Naive thymus-derived CD4-positive, alpha-beta T cell (primary cell): ENCODE data around the gene EHF. TPM values are rescaled to one million over a fixed set of nuclear protein-coding genes. Genes with fewer than 3 reads are reported as not detected.
"Not testable (repeated sequence)": the region's sequence is repeated elsewhere in the genome, so short reads cannot be mapped to it uniquely, and the experiment has no call there.

Experiments
- ATAC-seq: fragments of 150-1000 bp; cut with Tn5 transposase; 2 replicates; pipeline ENCODE4 v1.10.0; 2021; ENCODE audit warnings: mild to moderate bottlenecking, moderate library complexity
- CTCF ChIA-PET: fragments of 350-600 bp; sonication (Branson Sonifier 250); formaldehyde crosslinking; loops from one replicate; lab custom pipeline; 2021; ENCODE audit warnings: antibody characterized with exemption; lab: Charles Lee
- POLR2A ChIA-PET: fragments of 350-600 bp; sonication (Branson Sonifier 250); formaldehyde crosslinking; loops from one replicate; lab custom pipeline; 2021; ENCODE audit warnings: antibody characterized with exemption, inconsistent platforms; lab: Charles Lee
- DNase-seq, 9 donors: peaks; one replicate each; pipeline versions ENCODE4 v3.0.0 to v3.0.0-alpha.2; 2020 to 2022; ENCODE audit warnings: mixed read lengths in 1 of 9
- H3K27ac ChIP-seq: one replicate; pipeline ENCODE4 v1.7.0; 2013; ENCODE audit warnings: mild to moderate bottlenecking, low read depth, low read length, moderate library complexity
- H3K27me3 ChIP-seq, 2 donors: one replicate each; pipeline ENCODE4 v1.7.0; 2013; ENCODE audit warnings: low read length in 2 of 2, mild to moderate bottlenecking in 2 of 2, moderate library complexity in 2 of 2; ENCODE audit not compliant: control insufficient read depth in 2 of 2, insufficient read depth in 2 of 2
- H3K36me3 ChIP-seq, 3 experiments: 1 replicate in 2 of 3; 2 replicates in 1 of 3; pipeline ENCODE4 v1.7.0; 2013; ENCODE audit warnings: low read length in 3 of 3, mild to moderate bottlenecking in 3 of 3, moderate library complexity in 1 of 3; ENCODE audit not compliant: insufficient read depth in 3 of 3, control insufficient read depth in 2 of 3
- H3K4me1 ChIP-seq, 2 donors: one replicate each; pipeline ENCODE4 v1.7.0; 2013; ENCODE audit warnings: low read length in 2 of 2, mild to moderate bottlenecking in 2 of 2, moderate library complexity in 1 of 2; ENCODE audit not compliant: control insufficient read depth in 2 of 2, insufficient read depth in 2 of 2
- H3K4me3 ChIP-seq: 2 replicates; pipeline ENCODE4 v1.7.0; 2013; ENCODE audit warnings: mild to moderate bottlenecking, low read length
- H3K9me3 ChIP-seq, 3 experiments: 1 replicate in 2 of 3; 2 replicates in 1 of 3; pipeline ENCODE4 v1.7.0; 2013; ENCODE audit warnings: low read length in 3 of 3; ENCODE audit not compliant: control insufficient read depth in 2 of 3
- H3K27ac Mint-ChIP-seq, 9 donors: one replicate each; pipeline ENCODE4 v1.8.0; 2020 to 2022; ENCODE audit warnings: mixed read lengths in 9 of 9, mild to moderate bottlenecking in 8 of 9, moderate library complexity in 5 of 9, inconsistent platforms in 2 of 9
- H3K27me3 Mint-ChIP-seq, 5 donors: one replicate each; pipeline ENCODE4 v1.8.0; 2021 to 2022; ENCODE audit warnings: mixed read lengths in 5 of 5, mild to moderate bottlenecking in 1 of 5
- H3K36me3 Mint-ChIP-seq, 5 donors: one replicate each; pipeline ENCODE4 v1.8.0; 2020 to 2022; ENCODE audit warnings: mixed read lengths in 5 of 5, mild to moderate bottlenecking in 3 of 5, inconsistent platforms in 1 of 5
- H3K4me1 Mint-ChIP-seq, 7 donors: one replicate each; pipeline ENCODE4 v1.8.0; 2020 to 2022; ENCODE audit warnings: mixed read lengths in 7 of 7, mild to moderate bottlenecking in 3 of 7, inconsistent platforms in 1 of 7
- H3K4me3 Mint-ChIP-seq, 10 donors: one replicate each; pipeline ENCODE4 v1.8.0; 2020 to 2022; ENCODE audit warnings: mild to moderate bottlenecking in 10 of 10, mixed read lengths in 10 of 10, moderate library complexity in 6 of 10, inconsistent platforms in 2 of 10
- H3K9me3 Mint-ChIP-seq, 11 donors: one replicate each; pipeline ENCODE4 v1.8.0; 2020 to 2022; ENCODE audit warnings: mixed read lengths in 11 of 11, mild to moderate bottlenecking in 4 of 11, inconsistent platforms in 1 of 11, moderate library complexity in 1 of 11
- intact Hi-C, 2 donors: fragments of 100-400 bp; cut with micrococcal nuclease; formaldehyde crosslinking; loops; one replicate each; pipeline ENCODE4 v1.15.1; 2023
- polyA plus RNA-seq, 2 donors: library from polyadenylated mRNA; unstranded; fragments of 300-500 nt; fragmentation: Illumina TruSeq; gene quantifications; one replicate each; pipeline ENCODE4 v1.2.3, GENCODE V29; 2021
- total RNA-seq, 6 experiments: library from RNA in 5 of 6; stranded (reverse) in 5 of 6; gene quantifications; 1 replicate in 5 of 6; 2 replicates in 1 of 6; pipeline ENCODE4 v1.2.3 and lab custom pipeline; 2021 to 2026

Gene EHF
- total and polyA plus RNA-seq, 7 experiments from 2014 or later, result 0.20 TPM; not detected in 6

GRCh38 chr11:34589177-34589576 is 31.7 kb upstream of the EHF start:
- H3K4me3 ChIP-seq, H3K4me3 Mint-ChIP-seq, H3K27ac ChIP-seq, H3K4me1 ChIP-seq, ATAC-seq, POLR2A ChIA-PET, H3K36me3 ChIP-seq, H3K36me3 Mint-ChIP-seq, CTCF ChIA-PET, H3K27me3 ChIP-seq, H3K9me3 ChIP-seq, H3K27ac Mint-ChIP-seq, DNase-seq, H3K4me1 Mint-ChIP-seq: not testable (repeated sequence)
- H3K9me3 Mint-ChIP-seq, result peaks cover 2 to 18% (median 12%) of the 10 kb centered on the region in 11 donors
- peaks cover 16 to 42% (median 40%) of the 10 kb centered on the region in 5 donors for H3K27me3 Mint-ChIP-seq
- intact Hi-C loops, result loop anchor here in 1 of 2 donors (5.0 kb wide), 2 partner anchors 408 to 718 kb away; no protein-coding TSS in a partner anchor

GRCh38 chr11:34593085-34593484 is 27.8 kb upstream of the EHF start:
- H3K4me3 Mint-ChIP-seq, result no peak overlapping the region
- no peak for DNase-seq
- peaks cover 2 to 26% (median 13%) of the 10 kb centered on the region in 11 donors for H3K9me3 Mint-ChIP-seq
- no peak overlapping the region for H3K27ac Mint-ChIP-seq
- Histone ChIP-seq H3K9me3 (no peaks in the 10 kb centered on the region), H3K36me3 (no peaks in the 10 kb centered on the region), H3K27ac (no peak overlapping the region), H3K27me3 (peaks cover 0 to 3% of the 10 kb centered on the region in 2 donors), H3K4me1 (no peaks in the 10 kb centered on the region), H3K4me3 (no peak overlapping the region)
- ATAC-seq, result no peak
- H3K27me3 Mint-ChIP-seq, result peaks cover 16 to 44% (median 34%) of the 10 kb centered on the region in 5 donors
- CTCF ChIA-PET, result interaction anchor here (1.4 kb wide), 1 partner anchor 8 kb away, joined by 4 read pairs; no protein-coding TSS in a partner anchor
- POLR2A ChIA-PET, result no interaction called here
- peaks cover 0 to 3% (median 0%) of the 10 kb centered on the region in 7 donors for H3K4me1 Mint-ChIP-seq
- H3K36me3 Mint-ChIP-seq, result peaks cover 0 to 13% (median 4%) of the 10 kb centered on the region in 5 donors
- intact Hi-C loops, result no loop called here

GRCh38 chr11:34594603-34595002 is 26.3 kb upstream of the EHF start:
- Mint-ChIP-seq H3K9me3 (peaks cover 2 to 26% (median 13%) of the 10 kb centered on the region in 11 donors), H3K27ac (no peak overlapping the region), H3K36me3 (peaks cover 0 to 13% (median 4%) of the 10 kb centered on the region in 5 donors), H3K27me3 (peaks cover 16 to 36% (median 27%) of the 10 kb centered on the region in 5 donors), H3K4me1 (peaks cover 0 to 7% (median 3%) of the 10 kb centered on the region in 7 donors), H3K4me3 (no peak overlapping the region)
- no peak for DNase-seq
- Histone ChIP-seq H3K27me3 (peaks cover 0 to 3% of the 10 kb centered on the region in 2 donors), H3K27ac (no peak overlapping the region), H3K36me3 (no peaks in the 10 kb centered on the region), H3K9me3 (no peaks in the 10 kb centered on the region), H3K4me3 (no peak overlapping the region), H3K4me1 (peaks cover 0 to under 1% of the 10 kb centered on the region in 2 donors)
- no peak for ATAC-seq
- intact Hi-C loops, result no loop called here
- POLR2A ChIA-PET, result no interaction called here
- CTCF ChIA-PET, result interaction anchor here (1.4 kb wide), 1 partner anchor 9 kb away, joined by 4 read pairs; no protein-coding TSS in a partner anchor

DNA sequence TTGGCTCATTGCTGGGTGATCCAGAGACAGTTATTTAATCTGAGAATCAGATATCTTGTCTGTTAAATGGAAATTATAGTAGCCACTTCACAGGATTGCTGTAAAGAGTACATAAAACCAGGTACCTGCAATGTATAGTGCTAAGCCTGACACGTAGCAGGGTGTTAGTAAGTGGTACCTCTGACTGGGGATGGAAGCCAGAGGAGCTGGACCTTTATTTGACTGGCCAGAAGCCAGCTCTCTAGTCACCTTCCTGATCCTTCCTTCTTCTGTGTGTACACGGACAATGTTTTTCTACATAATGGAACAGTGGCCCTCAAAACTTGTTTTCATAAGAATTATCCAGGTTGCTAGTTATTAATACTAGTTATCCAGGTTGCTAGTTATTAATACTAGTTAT is 25.5 kb upstream of the EHF start:
- Histone ChIP-seq H3K9me3 (no peaks in the 10 kb centered on the region), H3K36me3 (no peaks in the 10 kb centered on the region), H3K27ac (no peak overlapping the region), H3K4me1 (peaks cover 0 to 7% of the 10 kb centered on the region in 2 donors), H3K27me3 (peaks cover 0 to 3% of the 10 kb centered on the region in 2 donors), H3K4me3 (no peak overlapping the region)
- Mint-ChIP-seq H3K27ac (no peak overlapping the region), H3K4me1 (peaks cover 0 to 15% (median 7%) of the 10 kb centered on the region in 7 donors), H3K36me3 (peaks cover 0 to 13% (median 4%) of the 10 kb centered on the region in 5 donors), H3K4me3 (no peak overlapping the region), H3K27me3 (peaks cover 16 to 36% (median 24%) of the 10 kb centered on the region in 5 donors), H3K9me3 (peaks cover 2 to 26% (median 13%) of the 10 kb centered on the region in 11 donors)
- no peak for ATAC-seq
- intact Hi-C loops, result no loop called here
- no peak for DNase-seq
- POLR2A ChIA-PET, result no interaction called here
- CTCF ChIA-PET, result no interaction called here

DNA sequence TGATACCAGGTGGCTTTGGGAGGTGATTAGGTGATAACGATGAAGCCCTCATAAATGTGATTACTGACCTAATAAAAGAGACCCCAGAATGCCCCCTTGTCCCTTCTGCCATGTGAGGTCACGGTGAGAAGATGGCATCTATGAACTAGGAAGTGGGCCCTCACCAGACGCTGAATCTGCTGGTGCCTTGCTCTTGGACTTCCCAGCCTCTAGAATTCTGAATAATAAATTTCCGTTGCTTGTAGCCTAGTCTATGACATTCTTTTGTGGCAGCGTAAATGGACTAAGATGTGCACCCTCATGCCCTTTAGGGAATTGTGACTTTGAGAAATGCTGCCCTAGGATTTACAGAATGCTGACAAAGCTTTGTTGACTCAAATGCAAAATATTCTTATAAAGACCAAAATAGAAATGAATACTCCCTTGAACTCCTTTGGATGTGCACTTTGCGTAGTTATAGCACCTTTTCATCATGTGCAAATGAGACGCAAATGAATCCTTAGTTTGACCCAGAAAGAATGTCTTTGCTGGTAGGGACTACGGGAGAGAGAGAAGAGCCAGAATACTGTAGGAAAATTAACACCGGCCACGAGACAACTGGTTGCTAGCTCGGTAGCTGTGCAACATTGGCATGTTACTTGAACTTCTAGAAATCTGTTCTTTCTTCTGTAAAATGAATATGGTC is 24.8 kb upstream of the EHF start:
- Mint-ChIP-seq H3K36me3 (peaks cover 0 to 13% (median 4%) of the 10 kb centered on the region in 5 donors), H3K4me1 (peaks cover 0 to 18% (median 7%) of the 10 kb centered on the region in 7 donors), H3K4me3 (no peak overlapping the region), H3K27me3 (peaks cover 16 to 35% (median 22%) of the 10 kb centered on the region in 5 donors), H3K9me3 (peaks cover 2 to 26% (median 13%) of the 10 kb centered on the region in 11 donors), H3K27ac (no peak overlapping the region)
- peaks cover 0 to 3% of the 10 kb centered on the region in 2 donors for H3K27me3 ChIP-seq
- ChIA-PET POLR2A (no interaction called here), CTCF (no interaction called here)
- no peak overlapping the region for H3K27ac ChIP-seq
- no peak overlapping the region for H3K4me3 ChIP-seq
- ATAC-seq, result no peak
- no peak for DNase-seq
- no peaks in the 10 kb centered on the region for H3K36me3 ChIP-seq
- intact Hi-C loops, result no loop called here
- H3K9me3 ChIP-seq, result no peaks in the 10 kb centered on the region
- peaks cover 0 to 7% of the 10 kb centered on the region in 2 donors for H3K4me1 ChIP-seq

DNA sequence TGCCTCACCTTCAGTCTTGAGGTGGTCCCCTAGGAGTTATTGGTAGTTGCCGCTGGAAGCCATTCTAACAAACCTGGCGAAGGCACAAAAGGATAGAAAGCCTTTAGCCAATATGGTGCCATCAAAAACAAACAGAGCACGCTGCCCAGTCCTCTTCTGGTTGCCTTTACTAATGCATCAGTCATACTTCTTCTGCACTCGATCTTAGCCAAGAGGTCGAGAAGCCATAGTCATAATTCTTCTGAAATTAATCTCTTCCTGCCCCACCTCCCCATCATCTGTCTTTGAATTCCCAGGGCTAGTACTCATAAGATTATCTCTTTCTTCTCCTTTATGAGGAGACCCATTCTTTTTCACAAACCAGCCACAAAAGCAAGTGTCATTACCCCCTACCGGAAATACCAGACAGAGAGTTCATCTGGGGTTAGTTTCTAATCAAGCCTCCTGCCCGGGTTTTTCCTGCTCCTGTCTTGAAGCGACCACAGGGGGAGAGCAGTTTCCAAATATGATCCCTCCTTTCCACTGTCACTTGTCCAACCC is 21.4 kb upstream of the EHF start:
- Histone ChIP-seq H3K4me1 (peaks cover 0 to 7% of the 10 kb centered on the region in 2 donors), H3K4me3 (no peak overlapping the region), H3K9me3 (no peaks in the 10 kb centered on the region), H3K36me3 (no peaks in the 10 kb centered on the region), H3K27ac (no peak overlapping the region), H3K27me3 (no peaks in the 10 kb centered on the region)
- ChIA-PET CTCF (no interaction called here), POLR2A (no interaction called here)
- DNase-seq, result no peak
- ATAC-seq, result no peak
- Mint-ChIP-seq H3K27me3 (peaks cover 0 to 10% (median 8%) of the 10 kb centered on the region in 5 donors), H3K4me1 (peaks cover 0 to 15% (median 7%) of the 10 kb centered on the region in 7 donors), H3K36me3 (peaks cover 0 to 4% (median 0%) of the 10 kb centered on the region in 5 donors), H3K9me3 (peaks cover 0 to 7% (median 0%) of the 10 kb centered on the region in 11 donors), H3K4me3 (peak overlapping the region in 1 of 10 donors; percentile 3), H3K27ac (no peak overlapping the region)
- intact Hi-C loops, result no loop called here
